HG03159 (cell line): ENCODE results near the gene RTN4R.
A peak's percentile ranks its signal among the peaks of the same experiment; 100 is the strongest.
"Not testable (repeated sequence)": the region's sequence is repeated elsewhere in the genome, so short reads cannot be mapped to it uniquely, and the experiment has no call there.

Experiments
- ATAC-seq: cut with Tn5 transposase; IDR thresholded peaks from one replicate; pipeline ENCODE4 v1.9.1; 2021; ENCODE audit warnings: mild to moderate bottlenecking, moderate library complexity; ENCODE audit not compliant: unreplicated experiment

The RTN4R gene

GRCh38 chr22:20268279-20269012 lies at the start of gene RTN4R:
TSS of gene RTN4R (minus strand) at chr22:20268318. CDS start at chr22:20268092, 226 bp downstream.
- ATAC-seq: peak; percentile 60

GRCh38 chr22:20317402-20318042 lies 49.4 kb upstream of the RTN4R start:
- not testable (repeated sequence) for ATAC-seq

- ATAC-seq: no peak
Observed at GRCh38 chr22:20316844-20317401, 48.8 kb upstream of the RTN4R start.

GRCh38 chr22:20316217-20316843 lies 48.2 kb upstream of the RTN4R start:
- ATAC-seq: no peak

- no peak for ATAC-seq
Observed at GRCh38 chr22:20315337-20316216, 47.5 kb upstream of the RTN4R start.

- ATAC-seq: not testable (repeated sequence)
Observed at GRCh38 chr22:20314741-20315336, 46.7 kb upstream of the RTN4R start.

GRCh38 chr22:20314206-20314605 lies 46.1 kb upstream of the RTN4R start:
- ATAC-seq: not testable (repeated sequence)

GRCh38 chr22:20313306-20314077 lies 45.4 kb upstream of the RTN4R start:
- not testable (repeated sequence) for ATAC-seq

GRCh38 chr22:20312396-20313191 lies 44.5 kb upstream of the RTN4R start:
- ATAC-seq: no peak

- not testable (repeated sequence) for ATAC-seq
Observed at GRCh38 chr22:20311249-20312062, 43.3 kb upstream of the RTN4R start.

- not testable (repeated sequence) for ATAC-seq
Observed at GRCh38 chr22:20310773-20311172, 42.7 kb upstream of the RTN4R start.

GRCh38 chr22:20310180-20310579 lies 42.1 kb upstream of the RTN4R start:
- ATAC-seq: not testable (repeated sequence)

- not testable (repeated sequence) for ATAC-seq
Observed at GRCh38 chr22:20308806-20309650, 40.9 kb upstream of the RTN4R start.

GRCh38 chr22:20307448-20308447 lies 39.6 kb upstream of the RTN4R start:
- not testable (repeated sequence) for ATAC-seq

- not testable (repeated sequence) for ATAC-seq
Observed at GRCh38 chr22:20306646-20307447, 38.7 kb upstream of the RTN4R start.
